GM18873 (cell line): ENCODE data around the gene HDAC6.
"Not testable (repeated sequence)": the region's sequence is repeated elsewhere in the genome, so short reads cannot be mapped to it uniquely, and the experiment has no call there.

ENCODE experiments used
- ATAC-seq: cut with Tn5 transposase; IDR thresholded peaks from one replicate; pipeline ENCODE4 v1.9.1; 2021; ENCODE audit warnings: mild to moderate bottlenecking, moderate library complexity, moderate number of reproducible peaks; ENCODE audit not compliant: unreplicated experiment, low FRiP score

The HDAC6 gene

DNA sequence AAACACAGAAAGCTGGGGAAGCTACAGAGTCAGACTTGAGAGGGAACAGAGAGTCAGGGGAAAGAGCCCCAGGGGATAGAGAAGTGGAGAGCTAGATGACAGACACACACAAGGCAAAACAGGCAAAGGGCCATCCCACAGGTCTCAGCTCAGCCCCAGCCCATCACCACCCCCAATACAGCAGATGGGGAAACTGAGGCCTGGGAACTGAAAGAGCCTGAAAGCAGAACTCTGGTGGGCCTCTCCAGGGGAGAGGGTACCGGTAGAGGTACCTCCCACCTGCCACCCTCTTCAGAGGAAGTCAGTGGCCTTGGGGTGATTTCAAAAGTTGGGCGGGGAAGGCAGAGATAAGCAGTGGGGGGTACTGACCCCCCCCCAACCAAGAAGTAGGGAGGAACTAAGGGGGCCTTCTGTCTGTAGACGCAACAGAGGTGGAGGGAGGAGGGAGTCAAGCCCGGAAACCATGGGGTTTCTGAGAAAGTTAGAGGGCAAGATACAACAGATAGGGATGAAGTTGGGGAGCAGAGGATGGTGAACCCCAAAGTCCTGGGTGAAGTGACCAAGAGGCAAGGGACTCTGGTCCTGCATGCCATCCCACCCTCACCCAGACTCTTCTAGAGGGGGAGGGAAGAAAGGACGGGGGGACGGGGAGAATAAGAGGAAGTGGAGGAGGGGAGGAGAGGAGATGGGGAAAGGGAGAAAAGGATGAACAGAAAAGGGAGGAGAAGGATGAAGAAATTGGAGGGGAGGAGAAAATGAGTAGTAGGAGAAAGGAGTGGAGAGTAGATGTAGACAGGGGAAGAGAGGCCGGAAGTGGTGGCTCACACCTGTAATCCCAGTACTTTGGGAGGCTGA is 12.3 kb upstream of the HDAC6 start:
- no peak for ATAC-seq

DNA sequence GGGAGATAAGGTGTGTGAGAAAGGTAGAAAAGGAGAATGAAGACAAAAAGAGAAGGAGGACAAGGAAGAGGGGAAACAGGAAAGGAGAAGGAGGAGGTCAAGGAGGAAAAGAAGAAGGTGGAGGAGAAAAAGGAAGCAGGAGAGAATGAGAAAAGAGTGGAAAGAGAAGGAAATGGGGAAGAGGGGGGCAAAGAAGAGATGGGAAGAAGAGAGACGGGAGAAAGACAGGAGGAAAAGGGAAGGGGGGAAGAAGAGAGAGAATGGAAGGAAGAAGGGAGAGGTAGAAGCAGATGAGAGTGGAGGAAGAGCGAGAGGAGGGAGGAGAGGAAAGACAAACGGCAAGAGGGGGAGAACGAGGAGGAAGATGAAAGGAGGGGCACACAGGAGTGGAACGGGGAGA is 11.4 kb upstream of the HDAC6 start:
- no peak for ATAC-seq

DNA sequence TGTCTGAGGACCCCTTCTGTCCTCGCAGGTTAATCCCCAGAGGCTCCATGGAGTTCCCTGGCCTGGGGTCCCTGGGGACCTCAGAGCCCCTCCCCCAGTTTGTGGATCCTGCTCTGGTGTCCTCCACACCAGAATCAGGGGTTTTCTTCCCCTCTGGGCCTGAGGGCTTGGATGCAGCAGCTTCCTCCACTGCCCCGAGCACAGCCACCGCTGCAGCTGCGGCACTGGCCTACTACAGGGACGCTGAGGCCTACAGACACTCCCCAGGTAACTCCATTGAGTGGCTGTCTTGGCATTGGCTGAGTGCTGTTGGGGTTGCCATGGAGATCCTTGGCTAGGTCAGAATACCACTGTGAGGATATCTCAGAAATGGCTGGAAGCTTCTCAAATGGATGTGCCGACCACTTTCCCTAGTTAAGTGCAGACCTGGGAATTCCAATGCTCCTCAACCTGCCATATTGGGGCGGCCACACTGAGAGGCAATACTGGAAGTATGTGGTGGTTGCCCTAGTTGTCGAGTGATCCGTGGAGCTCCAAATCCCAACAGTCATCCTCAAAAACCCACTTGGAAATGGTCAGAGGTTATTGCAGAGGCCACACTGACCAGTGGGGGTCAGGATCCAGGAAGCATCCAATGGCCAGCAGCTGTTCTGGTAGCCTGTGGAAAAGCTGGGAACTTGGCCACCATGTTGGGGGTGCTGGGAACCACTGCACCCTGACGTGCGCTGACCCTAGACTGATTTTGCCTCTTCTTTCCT is 10.6 kb upstream of the HDAC6 start:
- no peak for ATAC-seq

DNA sequence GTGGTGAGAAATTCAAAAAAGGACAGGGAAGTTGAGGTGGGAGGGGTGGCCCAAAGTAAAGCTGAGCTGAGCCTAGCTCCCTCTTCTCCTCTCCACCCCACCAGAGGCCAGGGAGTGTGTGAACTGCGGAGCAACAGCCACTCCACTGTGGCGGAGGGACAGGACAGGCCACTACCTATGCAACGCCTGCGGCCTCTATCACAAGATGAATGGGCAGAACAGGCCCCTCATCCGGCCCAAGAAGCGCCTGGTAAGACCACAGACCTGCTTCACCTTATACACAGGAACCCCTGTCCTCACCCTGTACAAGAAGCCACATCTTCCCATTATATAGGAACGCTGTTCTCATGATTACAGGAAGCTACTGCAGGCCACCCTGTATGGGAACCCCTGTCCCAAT is 9.6 kb upstream of the HDAC6 start:
- ATAC-seq: no peak

DNA sequence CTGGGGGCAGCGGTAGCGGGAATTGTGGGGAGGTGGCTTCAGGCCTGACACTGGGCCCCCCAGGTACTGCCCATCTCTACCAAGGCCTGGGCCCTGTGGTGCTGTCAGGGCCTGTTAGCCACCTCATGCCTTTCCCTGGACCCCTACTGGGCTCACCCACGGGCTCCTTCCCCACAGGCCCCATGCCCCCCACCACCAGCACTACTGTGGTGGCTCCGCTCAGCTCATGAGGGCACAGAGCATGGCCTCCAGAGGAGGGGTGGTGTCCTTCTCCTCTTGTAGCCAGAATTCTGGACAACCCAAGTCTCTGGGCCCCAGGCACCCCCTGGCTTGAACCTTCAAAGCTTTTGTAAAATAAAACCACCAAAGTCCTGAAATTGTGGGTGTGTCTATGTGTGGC is 7.9 kb upstream of the HDAC6 start:
- no peak for ATAC-seq

DNA sequence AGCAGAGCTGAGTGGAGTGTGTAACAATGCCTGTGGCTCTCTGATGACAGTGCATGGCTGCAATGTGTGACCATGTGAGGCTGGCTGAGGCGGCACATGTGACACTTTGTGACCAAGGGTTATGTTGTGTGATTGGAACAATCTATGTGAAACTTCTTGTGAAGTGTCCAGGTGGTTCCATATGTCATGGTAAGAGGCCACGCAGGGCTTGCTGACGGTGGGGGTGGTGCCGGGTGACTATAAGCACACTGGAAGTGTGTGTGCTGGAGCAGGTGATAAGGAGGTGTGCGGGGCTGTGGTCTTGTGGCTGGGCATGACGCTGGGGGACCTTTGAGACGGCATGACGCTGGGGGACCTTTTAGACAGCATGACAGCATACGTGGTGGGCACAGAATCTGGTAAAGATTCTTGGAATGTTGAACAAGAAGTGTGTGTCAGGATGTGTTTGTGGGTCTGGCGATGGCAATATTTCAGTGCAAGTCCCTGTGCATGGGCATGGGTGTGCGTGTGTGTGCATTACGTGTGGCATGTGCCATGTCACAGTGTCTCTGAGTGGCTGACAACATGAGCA is 7.4 kb upstream of the HDAC6 start:
- ATAC-seq: no peak

DNA sequence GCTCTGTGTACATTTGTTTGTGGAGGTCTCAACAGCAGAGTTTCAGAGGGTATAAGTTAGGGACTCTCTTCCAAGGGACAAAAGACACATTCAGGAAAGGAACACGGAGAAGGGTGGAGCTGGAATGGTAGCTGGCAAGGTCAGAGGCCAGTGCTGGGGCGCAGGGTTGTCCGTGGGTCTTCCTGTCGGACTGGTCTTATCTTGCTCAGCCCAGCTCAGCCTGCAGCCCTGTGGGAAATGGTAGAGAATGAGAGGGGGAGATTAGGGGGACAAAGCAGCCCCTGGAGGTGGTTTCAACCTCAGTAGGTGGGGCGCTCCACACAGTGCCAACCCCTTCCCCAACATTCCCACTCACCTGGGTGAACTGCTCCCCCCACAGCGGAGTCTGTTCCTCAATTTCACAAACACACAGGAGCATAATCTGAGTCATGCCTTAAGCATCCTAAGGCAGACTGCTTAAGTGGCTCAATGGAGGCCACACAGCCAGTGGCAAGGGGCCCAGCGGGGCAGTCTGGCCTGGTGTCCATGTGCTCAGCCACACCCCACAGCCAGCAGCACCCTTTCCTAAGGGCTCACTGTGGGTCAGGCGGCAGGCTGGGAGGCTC is 6.9 kb upstream of the HDAC6 start:
- no peak for ATAC-seq

DNA sequence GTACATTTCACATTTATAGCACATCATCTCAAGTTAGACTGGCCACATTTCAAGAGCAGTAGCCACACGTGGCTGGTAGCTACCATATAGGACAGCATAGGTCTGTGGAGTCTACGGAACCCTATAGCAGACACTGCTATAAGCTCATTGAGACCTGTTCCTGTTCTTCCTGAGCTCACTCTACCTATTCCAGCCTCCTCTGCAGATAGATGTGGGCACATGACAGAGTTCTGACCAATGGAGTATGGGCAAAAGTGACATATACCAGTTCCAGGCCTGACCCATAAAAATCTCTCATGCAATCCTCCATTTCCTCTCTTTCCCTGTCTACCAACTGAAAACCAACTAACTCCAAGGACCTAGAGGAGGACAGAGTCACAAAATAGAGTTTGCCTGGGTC is 3.5 kb upstream of the HDAC6 start:
- no peak for ATAC-seq

DNA sequence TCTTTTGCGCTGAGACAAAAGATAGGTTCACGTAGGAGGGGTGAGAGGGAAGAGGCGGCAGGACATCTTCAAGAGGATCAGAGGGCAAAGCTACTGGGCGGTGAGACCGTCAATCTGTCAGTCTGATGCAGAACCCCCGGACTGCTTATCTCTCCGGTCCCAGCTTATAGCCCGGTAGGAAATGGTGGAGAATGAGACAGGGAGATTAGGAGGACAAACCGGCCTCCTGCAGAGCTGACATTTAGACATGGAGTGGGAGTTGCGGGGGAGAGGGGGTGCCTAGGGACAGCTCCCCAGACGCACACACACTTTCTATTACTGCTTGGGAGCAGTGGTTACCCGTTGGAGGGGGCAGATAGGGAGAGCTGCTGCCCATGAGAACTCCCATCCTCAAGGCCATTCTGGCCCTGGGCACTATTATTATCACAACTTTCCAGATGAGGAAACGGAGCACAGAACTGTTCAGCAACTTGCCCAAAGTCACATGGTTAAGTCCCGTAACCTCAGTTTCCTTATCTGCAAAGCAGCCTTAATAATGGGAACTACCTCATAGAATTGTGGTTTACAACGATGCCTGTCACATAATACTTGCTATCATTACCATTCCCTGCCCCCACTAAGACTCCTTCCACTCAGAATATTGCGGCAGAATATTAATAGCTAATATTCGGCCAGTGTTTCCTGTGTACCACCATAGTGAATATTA is 1.1 kb upstream of the HDAC6 start:
- no peak for ATAC-seq

DNA sequence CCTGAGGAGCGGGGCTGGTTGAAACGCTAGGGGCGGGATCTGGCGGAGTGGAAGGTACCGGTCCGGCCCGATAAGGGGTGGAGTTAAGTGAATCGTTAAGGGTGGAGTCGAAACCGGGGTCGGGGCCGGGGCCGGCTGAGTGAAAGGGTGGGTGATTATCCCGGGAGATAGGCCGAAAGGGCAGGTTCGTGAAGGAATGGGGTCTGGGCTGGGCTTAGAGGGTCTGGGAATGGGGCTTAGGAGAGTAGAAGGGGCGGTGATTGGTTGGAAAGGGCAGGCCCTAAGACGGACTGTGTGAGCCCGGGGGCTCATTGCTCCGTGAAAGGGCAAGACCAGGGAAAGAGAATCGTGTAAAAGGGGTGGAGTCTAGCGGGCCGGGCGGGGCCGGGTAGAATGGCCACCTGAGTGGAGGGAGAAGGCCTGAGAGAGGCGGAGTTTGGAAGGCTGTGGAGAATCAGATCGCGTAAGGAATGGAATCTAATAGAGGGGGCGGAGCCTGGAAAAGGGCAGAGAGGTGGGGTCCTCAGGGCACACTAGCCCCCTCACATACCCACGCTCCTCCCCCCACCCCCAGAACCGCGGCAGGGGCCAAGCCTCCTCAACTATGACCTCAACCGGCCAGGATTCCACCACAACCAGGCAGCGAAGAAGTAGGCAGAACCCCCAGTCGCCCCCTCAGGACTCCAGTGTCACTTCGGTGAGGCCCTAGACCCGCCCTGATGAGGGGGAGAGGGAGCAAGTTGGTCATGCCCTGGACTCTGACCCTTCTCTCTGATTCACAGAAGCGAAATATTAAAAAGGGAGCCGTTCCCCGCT is 430 bp downstream of the HDAC6 start:
- ATAC-seq: peak; percentile 27

DNA sequence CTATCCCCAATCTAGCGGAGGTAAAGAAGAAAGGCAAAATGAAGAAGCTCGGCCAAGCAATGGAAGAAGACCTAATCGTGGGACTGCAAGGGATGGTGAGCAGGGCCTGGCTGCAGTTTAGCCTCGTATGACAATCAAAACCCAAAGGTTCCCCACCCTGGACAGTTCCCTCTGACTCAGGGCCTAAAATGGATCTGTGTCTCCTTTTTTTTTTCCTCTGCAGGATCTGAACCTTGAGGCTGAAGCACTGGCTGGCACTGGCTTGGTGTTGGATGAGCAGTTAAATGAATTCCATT is 986 bp downstream of the HDAC6 start:
- ATAC-seq: no peak

DNA sequence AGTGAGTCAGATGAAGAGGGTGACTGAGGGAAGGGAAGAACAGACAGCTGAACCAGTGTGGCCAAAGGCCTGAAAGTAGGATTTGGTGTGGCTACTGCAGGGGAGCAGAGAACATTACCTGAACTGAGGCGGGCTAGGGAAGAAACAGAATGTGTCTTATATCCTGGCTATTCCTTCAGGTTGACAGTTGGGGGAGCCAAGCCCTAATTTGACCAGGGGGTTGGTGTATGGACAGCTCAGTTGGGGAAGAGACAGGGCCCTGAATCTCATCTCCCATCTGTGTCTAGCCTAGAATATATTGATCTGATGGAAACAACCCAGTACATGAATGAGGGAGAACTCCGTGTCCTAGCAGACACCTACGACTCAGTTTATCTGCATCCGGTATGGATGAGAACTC is 4.2 kb downstream of the HDAC6 start:
- ATAC-seq: no peak

DNA sequence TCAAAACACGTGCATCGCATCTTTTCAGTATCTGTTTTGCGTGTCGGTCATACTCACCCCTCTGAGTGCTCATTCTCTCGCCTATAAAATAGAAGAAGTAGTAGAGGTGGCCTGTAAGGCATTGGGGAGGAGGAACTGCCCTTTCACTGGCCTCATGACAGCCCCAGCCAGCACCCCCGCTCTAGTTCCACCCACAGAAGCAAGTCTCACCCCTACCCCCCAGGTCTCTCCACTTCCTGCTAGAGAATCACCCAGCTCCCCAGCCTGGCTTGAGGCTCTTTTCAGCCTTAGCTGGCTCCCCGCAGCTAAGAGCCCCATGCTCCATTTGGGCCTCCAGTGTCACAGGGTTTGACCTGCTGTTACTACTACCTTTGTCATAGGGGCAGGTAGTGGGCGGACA is 11.8 kb downstream of the HDAC6 start:
- no peak for ATAC-seq

DNA sequence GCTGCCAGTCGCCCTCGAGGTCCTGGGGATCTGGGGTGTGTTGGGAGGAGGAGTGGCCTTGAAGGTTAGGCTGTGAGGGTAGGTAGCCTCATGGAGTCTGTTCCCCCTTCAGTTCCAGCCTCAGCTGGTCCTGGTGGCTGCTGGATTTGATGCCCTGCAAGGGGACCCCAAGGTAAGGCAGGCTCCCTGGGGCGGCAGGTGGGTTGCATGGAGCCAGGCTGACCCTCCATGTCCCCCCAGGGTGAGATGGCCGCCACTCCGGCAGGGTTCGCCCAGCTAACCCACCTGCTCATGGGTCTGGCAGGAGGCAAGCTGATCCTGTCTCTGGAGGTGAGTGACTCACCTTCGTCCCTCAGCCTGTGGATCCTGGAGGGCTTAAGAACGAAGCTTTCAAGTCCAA is 12.9 kb downstream of the HDAC6 start:
- no peak for ATAC-seq

DNA sequence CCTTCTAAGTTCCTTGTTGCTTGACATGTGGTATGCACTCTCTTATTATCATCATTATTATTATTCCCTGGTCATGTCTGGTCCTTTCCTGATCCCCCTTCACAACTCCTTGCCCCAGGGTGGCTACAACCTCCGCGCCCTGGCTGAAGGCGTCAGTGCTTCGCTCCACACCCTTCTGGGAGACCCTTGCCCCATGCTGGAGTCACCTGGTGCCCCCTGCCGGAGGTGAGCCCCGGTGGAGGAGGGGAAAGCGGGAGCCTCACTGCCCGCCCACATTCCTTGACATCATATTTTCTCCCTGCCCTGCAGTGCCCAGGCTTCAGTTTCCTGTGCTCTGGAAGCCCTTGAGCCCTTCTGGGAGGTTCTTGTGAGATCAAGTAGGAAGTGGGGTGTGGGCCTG is 13.4 kb downstream of the HDAC6 start:
- ATAC-seq: no peak

DNA sequence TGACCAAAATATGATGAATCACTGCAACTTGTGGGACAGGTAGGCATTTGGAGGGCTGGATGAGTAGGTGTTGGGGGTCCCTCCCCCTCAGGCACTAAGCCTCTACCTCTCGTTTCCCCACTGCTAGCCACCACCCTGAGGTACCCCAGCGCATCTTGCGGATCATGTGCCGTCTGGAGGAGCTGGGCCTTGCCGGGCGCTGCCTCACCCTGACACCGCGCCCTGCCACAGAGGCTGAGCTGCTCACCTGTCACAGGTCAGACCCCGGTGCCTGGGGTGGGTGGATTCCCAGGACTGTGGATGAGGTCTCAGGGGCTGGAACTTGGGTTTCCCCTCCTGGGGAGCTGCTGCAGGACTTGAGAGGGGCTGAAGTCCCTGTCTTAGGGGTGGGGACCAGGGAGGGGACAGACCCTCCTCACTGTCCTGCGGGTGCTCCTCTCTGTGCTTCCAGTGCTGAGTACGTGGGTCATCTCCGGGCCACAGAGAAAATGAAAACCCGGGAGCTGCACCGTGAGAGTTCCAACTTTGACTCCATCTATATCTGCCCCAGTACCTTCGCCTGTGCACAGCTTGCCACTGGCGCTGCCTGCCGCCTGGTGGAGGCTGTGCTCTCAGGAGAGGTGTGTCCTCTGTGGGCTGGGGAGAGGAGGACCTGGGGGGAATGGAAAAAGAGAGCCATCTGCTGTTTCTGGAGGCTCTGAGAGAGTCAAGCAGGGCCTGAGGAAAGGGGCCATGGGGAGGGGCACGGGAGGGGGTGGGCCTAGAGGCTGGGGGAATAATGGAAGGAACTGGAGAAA is 14.3 kb downstream of the HDAC6 start:
- no peak for ATAC-seq

DNA sequence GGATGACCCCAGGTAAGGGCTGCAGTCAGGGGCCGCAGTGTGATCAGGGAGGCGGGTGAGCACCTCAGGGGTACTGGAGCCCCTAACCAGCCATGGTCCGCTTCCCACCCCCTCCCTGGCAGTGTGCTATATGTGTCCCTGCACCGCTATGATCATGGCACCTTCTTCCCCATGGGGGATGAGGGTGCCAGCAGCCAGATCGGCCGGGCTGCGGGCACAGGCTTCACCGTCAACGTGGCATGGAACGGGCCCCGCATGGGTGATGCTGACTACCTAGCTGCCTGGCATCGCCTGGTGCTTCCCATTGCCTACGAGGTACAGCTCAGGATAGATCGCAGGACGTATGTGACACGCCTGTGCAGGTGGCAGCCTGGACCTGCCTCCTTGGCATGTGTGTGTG is 16.2 kb downstream of the HDAC6 start:
- ATAC-seq: no peak

DNA sequence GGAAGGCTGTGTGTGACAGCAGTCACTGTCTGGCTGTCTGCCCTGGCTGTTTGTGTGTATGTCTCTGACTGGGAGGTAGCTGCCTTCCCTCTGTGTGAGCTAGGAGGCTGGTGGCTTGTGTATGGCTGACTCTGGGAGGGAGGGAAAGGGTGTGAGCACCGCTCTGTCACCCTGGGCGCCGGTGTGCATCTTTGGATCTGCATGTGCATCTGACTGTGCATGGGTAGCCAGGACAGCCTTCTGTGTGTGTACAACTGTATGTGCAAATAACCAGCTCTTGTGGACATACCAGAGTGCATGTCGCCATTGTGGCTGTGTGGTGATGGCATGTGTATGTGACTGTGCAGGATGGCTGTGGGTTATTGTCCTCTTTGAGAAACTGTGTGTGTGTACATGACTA is 17.0 kb downstream of the HDAC6 start:
- ATAC-seq: no peak

DNA sequence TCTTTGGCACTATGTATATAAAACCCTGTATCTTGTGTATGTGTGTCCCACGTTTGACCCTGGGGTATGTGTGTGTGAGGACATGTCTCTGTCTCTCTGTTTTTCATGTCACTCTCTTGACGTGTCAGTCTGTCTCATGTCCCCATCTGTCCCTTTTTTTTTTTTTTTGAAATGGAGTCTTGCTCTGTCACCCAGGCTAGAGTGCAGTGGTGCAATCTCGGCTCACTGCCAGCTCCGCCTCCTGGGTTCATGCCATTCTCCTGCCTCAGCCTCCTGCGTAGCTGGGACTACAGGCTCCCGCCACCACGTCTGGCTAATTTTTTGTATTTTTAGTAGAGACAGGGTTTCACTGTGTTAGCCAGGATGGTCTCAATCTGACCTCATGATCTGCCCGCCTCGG is 17.5 kb downstream of the HDAC6 start:
- ATAC-seq: not testable (repeated sequence)
